Activated T-cell treated with anti-CD3 and anti-CD28 coated beads, Interleukin-2, amount 50 U/mL, for 48 hours (primary cell): ENCODE results near the gene IKZF2.

Source experiments
- DNase-seq, 2 experiments: peaks; one replicate each; pipeline ENCODE4 v3.0.0-alpha.2; 2020

Gene IKZF2

GRCh38 chr2:212995920-212996319 is 155.5 kb downstream of the IKZF2 start:
- DNase-seq = no peak

- DNase-seq = no peak
Measured at GRCh38 chr2:212994976-212995375, 156.4 kb downstream of the IKZF2 start.

GRCh38 chr2:212991120-212991519 is 160.3 kb downstream of the IKZF2 start:
- DNase-seq = no peak

GRCh38 chr2:212990697-212991096 is 160.7 kb downstream of the IKZF2 start:
- DNase-seq = no peak

- DNase-seq = no peak
Measured at GRCh38 chr2:212987492-212987891, 163.9 kb downstream of the IKZF2 start.

- DNase-seq = no peak
Measured at GRCh38 chr2:212984129-212984528, 167.3 kb downstream of the IKZF2 start.

GRCh38 chr2:212979799-212980198 is 171.6 kb downstream of the IKZF2 start:
- DNase-seq = no peak

- no peak for DNase-seq
Measured at GRCh38 chr2:212979046-212979612, 172.3 kb downstream of the IKZF2 start.

- DNase-seq = no peak
Measured at GRCh38 chr2:212977152-212977551, 174.3 kb downstream of the IKZF2 start.

- no peak for DNase-seq
Measured at GRCh38 chr2:212975333-212975732, 176.1 kb downstream of the IKZF2 start.

- DNase-seq = no peak
Measured at GRCh38 chr2:212974692-212975091, 176.7 kb downstream of the IKZF2 start.

GRCh38 chr2:212973347-212973746 is 178.1 kb downstream of the IKZF2 start:
- DNase-seq = no peak

GRCh38 chr2:212970132-212970531 is 181.3 kb downstream of the IKZF2 start:
- DNase-seq = no peak

GRCh38 chr2:212968284-212969081 is 182.9 kb downstream of the IKZF2 start:
- DNase-seq = no peak

GRCh38 chr2:212966884-212967283 is 184.5 kb downstream of the IKZF2 start:
- DNase-seq = no peak

GRCh38 chr2:212962691-212963090 is 188.7 kb downstream of the IKZF2 start:
- DNase-seq = no peak

- no peak for DNase-seq
Measured at GRCh38 chr2:212961255-212961654, 190.2 kb downstream of the IKZF2 start.

GRCh38 chr2:212960336-212960735 is 191.1 kb downstream of the IKZF2 start:
- DNase-seq = no peak

GRCh38 chr2:212959471-212960117 is 191.8 kb downstream of the IKZF2 start:
- DNase-seq = no peak

- no peak for DNase-seq
Measured at GRCh38 chr2:212958757-212959295, 192.6 kb downstream of the IKZF2 start.

GRCh38 chr2:212958133-212958532 is 193.3 kb downstream of the IKZF2 start:
- DNase-seq = no peak

- no peak for DNase-seq
Measured at GRCh38 chr2:212957624-212958023, 193.8 kb downstream of the IKZF2 start.

- no peak for DNase-seq
Measured at GRCh38 chr2:212956665-212957607, 194.5 kb downstream of the IKZF2 start.
